HFF-Myc (cell line): ENCODE measurements around the gene F12.
A peak's percentile ranks its signal among the peaks of the same experiment; 100 is the strongest.

Experiments
- DNase-seq: peaks from one replicate; pipeline ENCODE4 v3.0.0-alpha.2; 2011; ENCODE audit warnings: low read depth; ENCODE audit errors: extremely low read depth
- H3K4me3 ChIP-seq: replicated peaks from 2 replicates; pipeline ENCODE4 v1.5.1; 2011; ENCODE audit warnings: low read depth, mild to moderate bottlenecking, control low read depth, low read length
- TF ChIP-seq, protein P1 (sequence below): IDR thresholded peaks from 2 replicates; pipeline ENCODE4 v1.5.1; 2012; ENCODE audit warnings: mild to moderate bottlenecking, low read depth, low read length, control low read depth; ENCODE audit errors: missing control alignments

The F12 gene

GRCh38 chr5:177404641-177405179 lies 4.7 kb downstream of the F12 start:
- no peak for DNase-seq
- TF ChIP-seq, protein P1, sequence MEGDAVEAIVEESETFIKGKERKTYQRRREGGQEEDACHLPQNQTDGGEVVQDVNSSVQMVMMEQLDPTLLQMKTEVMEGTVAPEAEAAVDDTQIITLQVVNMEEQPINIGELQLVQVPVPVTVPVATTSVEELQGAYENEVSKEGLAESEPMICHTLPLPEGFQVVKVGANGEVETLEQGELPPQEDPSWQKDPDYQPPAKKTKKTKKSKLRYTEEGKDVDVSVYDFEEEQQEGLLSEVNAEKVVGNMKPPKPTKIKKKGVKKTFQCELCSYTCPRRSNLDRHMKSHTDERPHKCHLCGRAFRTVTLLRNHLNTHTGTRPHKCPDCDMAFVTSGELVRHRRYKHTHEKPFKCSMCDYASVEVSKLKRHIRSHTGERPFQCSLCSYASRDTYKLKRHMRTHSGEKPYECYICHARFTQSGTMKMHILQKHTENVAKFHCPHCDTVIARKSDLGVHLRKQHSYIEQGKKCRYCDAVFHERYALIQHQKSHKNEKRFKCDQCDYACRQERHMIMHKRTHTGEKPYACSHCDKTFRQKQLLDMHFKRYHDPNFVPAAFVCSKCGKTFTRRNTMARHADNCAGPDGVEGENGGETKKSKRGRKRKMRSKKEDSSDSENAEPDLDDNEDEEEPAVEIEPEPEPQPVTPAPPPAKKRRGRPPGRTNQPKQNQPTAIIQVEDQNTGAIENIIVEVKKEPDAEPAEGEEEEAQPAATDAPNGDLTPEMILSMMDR, result no peak
- peak overlapping the region; percentile 50 for H3K4me3 ChIP-seq

- H3K4me3 ChIP-seq, result peak overlapping the region; percentile 50
- TF ChIP-seq, protein P1, result peak; percentile 68
- DNase-seq, result no peak
Measured at GRCh38 chr5:177403792-177404640, 5.3 kb downstream of the F12 start.

- DNase-seq, result no peak
- H3K4me3 ChIP-seq, result peak overlapping the region; percentile 50
Measured at GRCh38 chr5:177403102-177403791, 6.1 kb downstream of the F12 start.

GRCh38 chr5:177402271-177403043 lies 6.9 kb downstream of the F12 start:
- H3K4me3 ChIP-seq, result no peak overlapping the region
- DNase-seq, result no peak
- TF ChIP-seq, protein P1, result peak; percentile 48

More at GRCh38 chr5:177403102-177403791, 6.1 kb downstream of the F12 start:
- TF ChIP-seq, protein P1, result no peak

GRCh38 chr5:177399997-177400868 lies 9.1 kb downstream of the F12 start, which contains the start of gene PFN3:
Gene PFN3 (minus strand): TSS chr5:177400661. CDS start chr5:177400576, 85 bp downstream.
- no peak for DNase-seq
- TF ChIP-seq, protein P1, result no peak
- no peak within 1 kb of the TSS for H3K4me3 ChIP-seq

DNA sequence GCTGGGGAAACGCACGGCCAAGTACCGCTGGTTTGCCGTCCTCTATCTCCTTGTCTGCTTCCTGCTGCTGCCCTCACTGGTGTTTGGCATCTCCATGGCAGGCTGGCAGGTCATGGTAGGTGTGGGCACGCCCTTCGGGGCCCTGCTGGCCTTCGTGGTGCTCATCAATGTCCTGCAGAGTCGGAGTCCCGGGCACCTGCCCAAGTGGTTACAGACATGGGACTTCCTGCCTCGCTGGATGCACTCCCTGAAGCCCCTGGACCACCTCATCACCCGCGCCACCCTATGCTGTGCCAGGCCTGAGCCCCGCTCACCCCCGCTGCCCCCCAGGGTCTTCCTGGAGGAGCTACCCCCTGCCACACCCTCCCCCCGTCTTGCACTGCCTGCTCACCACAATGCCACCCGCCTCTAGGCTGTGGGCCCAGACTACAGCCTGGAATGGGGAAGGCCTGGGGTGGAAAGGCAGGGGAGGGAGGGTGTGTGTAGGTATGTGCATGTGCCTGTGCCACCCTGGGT lies 11.4 kb downstream of the F12 start:
- H3K4me3 ChIP-seq, result no peak overlapping the region
- DNase-seq, result no peak
- TF ChIP-seq, protein P1, result no peak
